GM23338 (cell line): ENCODE results near the gene PSD4. TPM values are rescaled to one million over a fixed set of nuclear protein-coding genes. Genes with fewer than 3 reads are reported as not detected.

ENCODE experiments used
- ATAC-seq: fragments of 200-7000 bp; cut with Tn5 transposase; 3 replicates; pipeline ENCODE4 v1.9.1; 2020
- DNase-seq: peaks from one replicate; pipeline ENCODE4 v3.0.0-alpha.2; 2015; ENCODE audit warnings: low spot score
- H2AFZ ChIP-seq: fragments of 200-600 bp; sonication (generic); 2 replicates; pipeline ENCODE4 v1.8.0; 2016; ENCODE audit warnings: antibody characterized with exemption, mild to moderate bottlenecking, moderate library complexity
- H3F3A ChIP-seq: fragments of 200-600 bp; sonication (generic); replicated peaks from 2 replicates; pipeline ENCODE4 v1.8.0; 2017; ENCODE audit warnings: antibody characterized with exemption, mixed run types, low read depth
- H3K27ac ChIP-seq: fragments of 200-600 bp; sonication (generic); 2 replicates; pipeline ENCODE4 v1.6.1; 2016; ENCODE audit warnings: low read depth
- H3K27me3 ChIP-seq: fragments of 200-600 bp; sonication (generic); 2 replicates; pipeline ENCODE4 v1.8.0; 2016; ENCODE audit warnings: mild to moderate bottlenecking, mixed run types, moderate library complexity; ENCODE audit not compliant: insufficient read depth
- H3K36me3 ChIP-seq: fragments of 200-600 bp; sonication (generic); 2 replicates; pipeline ENCODE4 v1.8.0; 2016; ENCODE audit warnings: mild to moderate bottlenecking; ENCODE audit not compliant: insufficient read depth
- H3K4me1 ChIP-seq: fragments of 200-600 bp; sonication (generic); 2 replicates; pipeline ENCODE4 v1.8.0; 2016; ENCODE audit warnings: mild to moderate bottlenecking, moderate library complexity; ENCODE audit not compliant: insufficient read depth
- H3K4me2 ChIP-seq: fragments of 200-600 bp; sonication (generic); 2 replicates; pipeline ENCODE4 v1.7.1; 2017; ENCODE audit warnings: mixed run types
- H3K4me3 ChIP-seq: fragments of 200-600 bp; sonication (generic); 2 replicates; pipeline ENCODE4 v1.6.1; 2016; ENCODE audit warnings: mixed run types
- H3K79me2 ChIP-seq: fragments of 200-600 bp; sonication (generic); replicated peaks from 2 replicates; pipeline ENCODE4 v1.8.0; 2017; ENCODE audit warnings: mild to moderate bottlenecking; ENCODE audit not compliant: insufficient read depth
- H3K9me2 ChIP-seq: fragments of 200-600 bp; sonication (generic); 2 replicates; pipeline ENCODE4 v1.8.0; 2017; ENCODE audit not compliant: insufficient read depth
- H4K20me1 ChIP-seq: fragments of 200-600 bp; sonication (generic); replicated peaks from 2 replicates; pipeline ENCODE4 v1.8.0; 2017; ENCODE audit warnings: mild to moderate bottlenecking; ENCODE audit not compliant: insufficient read depth
- H3K27ac Mint-ChIP-seq: 2 replicates; pipeline ENCODE4 v1.8.0; 2020; ENCODE audit warnings: inconsistent platforms, mild to moderate bottlenecking, moderate library complexity, mixed read lengths
- H3K27me3 Mint-ChIP-seq: 3 replicates; pipeline ENCODE4 v1.8.0; 2022; ENCODE audit warnings: low read depth, mild to moderate bottlenecking, moderate library complexity, mixed read lengths, inconsistent platforms; ENCODE audit not compliant: insufficient read depth, poor library complexity
- H3K36me3 Mint-ChIP-seq: 3 replicates; pipeline ENCODE4 v1.8.0; 2021; ENCODE audit warnings: low read depth, mild to moderate bottlenecking, inconsistent platforms, moderate library complexity, mixed read lengths
- H3K4me1 Mint-ChIP-seq: 3 replicates; pipeline ENCODE4 v1.8.0; 2020; ENCODE audit warnings: mild to moderate bottlenecking, inconsistent platforms, mixed read lengths
- H3K4me3 Mint-ChIP-seq: 3 replicates; pipeline ENCODE4 v1.8.0; 2021; ENCODE audit warnings: moderate library complexity, mild to moderate bottlenecking, inconsistent platforms, mixed read lengths
- H3K9me3 Mint-ChIP-seq: 3 replicates; pipeline ENCODE4 v1.8.0; 2020; ENCODE audit warnings: moderate library complexity, mild to moderate bottlenecking, inconsistent platforms, mixed read lengths
- CREB1 ChIP-seq: fragments of 250-450 bp; sonication (Bioruptor Pico); IDR thresholded peaks from 2 replicates; pipeline ENCODE4 v1.5.0; 2020; ENCODE audit warnings: low read depth, mild to moderate bottlenecking, moderate library complexity
- CTCF ChIP-seq, 2 experiments: fragments of 200-600 bp in 1 of 2; sonication (generic) in 1 of 2; conservative IDR thresholded peaks; 2 replicates each; pipeline versions ENCODE4 v1.5.1 to v1.6.1; 2016 to 2017; ENCODE audit warnings: antibody characterized with exemption in 2 of 2, low read depth in 2 of 2, mild to moderate bottlenecking in 2 of 2, moderate library complexity in 1 of 2
- ETS1 ChIP-seq: IDR thresholded peaks from 2 replicates; pipeline ENCODE4 v1.6.1; 2016; ENCODE audit warnings: antibody characterized with exemption
- EZH2 ChIP-seq: fragments of 200-600 bp; sonication (generic); IDR thresholded peaks from one replicate; pipeline ENCODE4 v1.8.0; 2017; ENCODE audit warnings: antibody characterized with exemption, mild to moderate bottlenecking, low read depth; ENCODE audit not compliant: unreplicated experiment
- EZH2phosphoT487 ChIP-seq: fragments of 200-600 bp; sonication (generic); IDR thresholded peaks from one replicate; pipeline ENCODE4 v1.8.1; 2018; ENCODE audit warnings: antibody characterized with exemption; ENCODE audit not compliant: unreplicated experiment
- JUNB ChIP-seq: IDR thresholded peaks from one replicate; pipeline ENCODE4 v1.6.1; 2016; ENCODE audit warnings: antibody characterized with exemption; ENCODE audit not compliant: unreplicated experiment
- NANOG ChIP-seq: IDR thresholded peaks from 2 replicates; pipeline ENCODE4 v1.6.1; 2016; ENCODE audit warnings: antibody characterized with exemption, borderline replicate concordance
- POLR2AphosphoS5 ChIP-seq: IDR thresholded peaks from 2 replicates; pipeline ENCODE4 v1.6.1; 2016; ENCODE audit warnings: antibody characterized with exemption, low read depth
- STAT1 ChIP-seq: IDR thresholded peaks from one replicate; pipeline ENCODE4 v1.6.1; 2016; ENCODE audit warnings: antibody characterized with exemption; ENCODE audit not compliant: unreplicated experiment
- ZNF114 ChIP-seq: fragments of 250-450 bp; sonication (Bioruptor Pico); IDR thresholded peaks from 2 replicates; pipeline ENCODE4 v1.5.0; 2020; ENCODE audit warnings: mild to moderate bottlenecking, moderate library complexity
- ZNF331 ChIP-seq: fragments of 250-450 bp; sonication (Bioruptor Pico); IDR thresholded peaks from 2 replicates; pipeline ENCODE4 v1.5.0; 2020; ENCODE audit warnings: low read depth, mild to moderate bottlenecking, moderate library complexity
- polyA plus RNA-seq: library from polyadenylated mRNA; unstranded; fragments of >200 nt; fragmentation: Nextera tagmentation; extraction: Ambion mirVana; gene quantifications from 2 replicates; pipeline ENCODE4 v1.2.1, GENCODE V29; 2016
- total RNA-seq: library from RNA; depleted of rRNA; stranded (reverse); fragments of >200 nt; shearing (Covaris generic); gene quantifications from 2 replicates; pipeline ENCODE4 v1.2.3, GENCODE V29; 2014
- TF ChIP-seq, protein P1 (sequence below): IDR thresholded peaks from one replicate; pipeline ENCODE4 v1.6.1; 2018; ENCODE audit warnings: antibody characterized with exemption; ENCODE audit not compliant: unreplicated experiment
- TF ChIP-seq, protein P2 (sequence below): fragments of 250-450 bp; sonication (Bioruptor Pico); IDR thresholded peaks from 2 replicates; pipeline ENCODE4 v1.5.0; 2020; ENCODE audit warnings: mild to moderate bottlenecking, moderate library complexity

PSD4 gene
- total and polyA plus RNA-seq, 2 experiments from 2014 or later = 0.06 to 0.66 TPM

DNA sequence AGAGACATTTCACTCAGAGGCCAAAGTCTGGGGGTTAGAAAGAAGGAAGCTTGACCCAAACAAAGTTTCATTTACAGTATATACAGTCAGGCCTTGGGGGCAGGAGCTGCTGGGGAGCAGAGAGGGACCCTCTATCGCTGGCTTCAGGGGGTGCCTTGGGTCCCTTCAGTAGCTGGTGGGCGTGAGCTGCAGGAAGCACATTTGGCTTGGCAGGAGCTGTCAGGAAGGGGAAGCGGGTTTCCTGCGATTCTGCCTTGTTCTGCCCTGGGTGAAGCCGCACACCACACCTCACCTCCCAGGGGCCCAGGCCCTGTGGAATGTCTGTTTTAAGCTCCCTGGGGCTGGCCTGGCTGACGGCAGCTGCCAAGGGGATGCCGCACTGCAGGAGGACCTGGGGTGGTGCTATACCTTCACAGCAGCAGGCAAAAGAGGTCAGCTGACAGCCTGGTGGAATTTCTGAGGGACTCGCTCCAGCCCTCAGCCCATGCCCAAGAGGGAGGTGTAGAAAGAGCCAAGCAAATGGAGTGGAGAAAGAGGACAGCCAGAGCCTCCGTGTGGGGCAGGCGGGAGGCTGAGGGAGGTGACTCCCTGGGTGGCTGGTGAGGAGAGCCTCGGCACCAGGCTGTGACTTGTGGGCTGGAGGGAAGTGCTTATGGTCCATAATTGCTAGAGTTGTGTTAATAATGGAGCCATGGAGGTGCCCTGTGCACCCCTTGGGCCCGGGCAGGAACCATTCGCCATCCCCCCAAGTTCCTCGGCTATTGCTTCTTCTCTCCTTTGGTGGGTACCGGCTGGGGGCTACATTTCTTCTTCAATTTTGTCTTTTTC lies 43.9 kb downstream of the PSD4 start:
- no peaks in the 10 kb centered on the region for H4K20me1 ChIP-seq
- ATAC-seq = peak; percentile 80
- H3K9me2 ChIP-seq = no peaks in the 10 kb centered on the region
- H2AFZ ChIP-seq = 0 out of 2 replicates have a peak overlapping the region, but pooled peaks have one; percentile 7
- no peak overlapping the region for H3K4me2 ChIP-seq
- H3K36me3 Mint-ChIP-seq = no peaks in the 10 kb centered on the region; the same call in 2 of the 3 replicates
- no peak overlapping the region for H3K4me3 Mint-ChIP-seq
- no peaks in the 10 kb centered on the region for H3K79me2 ChIP-seq
- peaks cover 27% of the 10 kb centered on the region for H3K4me1 Mint-ChIP-seq
- H3K27me3 Mint-ChIP-seq = peaks cover 13% of the 10 kb centered on the region
- H3K27ac ChIP-seq = no peak overlapping the region
- no peaks in the 10 kb centered on the region for H3K27me3 ChIP-seq
- H3K4me3 ChIP-seq = no peak overlapping the region
- H3K36me3 ChIP-seq = no peaks in the 10 kb centered on the region
- no peaks in the 10 kb centered on the region for H3K4me1 ChIP-seq
- TF ChIP-seq, protein P1, sequence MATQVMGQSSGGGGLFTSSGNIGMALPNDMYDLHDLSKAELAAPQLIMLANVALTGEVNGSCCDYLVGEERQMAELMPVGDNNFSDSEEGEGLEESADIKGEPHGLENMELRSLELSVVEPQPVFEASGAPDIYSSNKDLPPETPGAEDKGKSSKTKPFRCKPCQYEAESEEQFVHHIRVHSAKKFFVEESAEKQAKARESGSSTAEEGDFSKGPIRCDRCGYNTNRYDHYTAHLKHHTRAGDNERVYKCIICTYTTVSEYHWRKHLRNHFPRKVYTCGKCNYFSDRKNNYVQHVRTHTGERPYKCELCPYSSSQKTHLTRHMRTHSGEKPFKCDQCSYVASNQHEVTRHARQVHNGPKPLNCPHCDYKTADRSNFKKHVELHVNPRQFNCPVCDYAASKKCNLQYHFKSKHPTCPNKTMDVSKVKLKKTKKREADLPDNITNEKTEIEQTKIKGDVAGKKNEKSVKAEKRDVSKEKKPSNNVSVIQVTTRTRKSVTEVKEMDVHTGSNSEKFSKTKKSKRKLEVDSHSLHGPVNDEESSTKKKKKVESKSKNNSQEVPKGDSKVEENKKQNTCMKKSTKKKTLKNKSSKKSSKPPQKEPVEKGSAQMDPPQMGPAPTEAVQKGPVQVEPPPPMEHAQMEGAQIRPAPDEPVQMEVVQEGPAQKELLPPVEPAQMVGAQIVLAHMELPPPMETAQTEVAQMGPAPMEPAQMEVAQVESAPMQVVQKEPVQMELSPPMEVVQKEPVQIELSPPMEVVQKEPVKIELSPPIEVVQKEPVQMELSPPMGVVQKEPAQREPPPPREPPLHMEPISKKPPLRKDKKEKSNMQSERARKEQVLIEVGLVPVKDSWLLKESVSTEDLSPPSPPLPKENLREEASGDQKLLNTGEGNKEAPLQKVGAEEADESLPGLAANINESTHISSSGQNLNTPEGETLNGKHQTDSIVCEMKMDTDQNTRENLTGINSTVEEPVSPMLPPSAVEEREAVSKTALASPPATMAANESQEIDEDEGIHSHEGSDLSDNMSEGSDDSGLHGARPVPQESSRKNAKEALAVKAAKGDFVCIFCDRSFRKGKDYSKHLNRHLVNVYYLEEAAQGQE = no peak
- TF ChIP-seq EZH2 (no peak), ZNF114 (CRISPR knock-in tag) (no peak), ETS1 (no peak), CTCF (conservative IDR thresholded peaks at IDR 0.05; ENCODE audit: low read depth in 2 of 2) (no peak), STAT1 (no peak), ZNF331 (CRISPR knock-in tag) (no peak), CREB1 (CRISPR knock-in tag) (no peak), EZH2phosphoT487 (no peak), NANOG (no peak), JUNB (no peak), POLR2AphosphoS5 (no peak)
- TF ChIP-seq, protein P2, sequence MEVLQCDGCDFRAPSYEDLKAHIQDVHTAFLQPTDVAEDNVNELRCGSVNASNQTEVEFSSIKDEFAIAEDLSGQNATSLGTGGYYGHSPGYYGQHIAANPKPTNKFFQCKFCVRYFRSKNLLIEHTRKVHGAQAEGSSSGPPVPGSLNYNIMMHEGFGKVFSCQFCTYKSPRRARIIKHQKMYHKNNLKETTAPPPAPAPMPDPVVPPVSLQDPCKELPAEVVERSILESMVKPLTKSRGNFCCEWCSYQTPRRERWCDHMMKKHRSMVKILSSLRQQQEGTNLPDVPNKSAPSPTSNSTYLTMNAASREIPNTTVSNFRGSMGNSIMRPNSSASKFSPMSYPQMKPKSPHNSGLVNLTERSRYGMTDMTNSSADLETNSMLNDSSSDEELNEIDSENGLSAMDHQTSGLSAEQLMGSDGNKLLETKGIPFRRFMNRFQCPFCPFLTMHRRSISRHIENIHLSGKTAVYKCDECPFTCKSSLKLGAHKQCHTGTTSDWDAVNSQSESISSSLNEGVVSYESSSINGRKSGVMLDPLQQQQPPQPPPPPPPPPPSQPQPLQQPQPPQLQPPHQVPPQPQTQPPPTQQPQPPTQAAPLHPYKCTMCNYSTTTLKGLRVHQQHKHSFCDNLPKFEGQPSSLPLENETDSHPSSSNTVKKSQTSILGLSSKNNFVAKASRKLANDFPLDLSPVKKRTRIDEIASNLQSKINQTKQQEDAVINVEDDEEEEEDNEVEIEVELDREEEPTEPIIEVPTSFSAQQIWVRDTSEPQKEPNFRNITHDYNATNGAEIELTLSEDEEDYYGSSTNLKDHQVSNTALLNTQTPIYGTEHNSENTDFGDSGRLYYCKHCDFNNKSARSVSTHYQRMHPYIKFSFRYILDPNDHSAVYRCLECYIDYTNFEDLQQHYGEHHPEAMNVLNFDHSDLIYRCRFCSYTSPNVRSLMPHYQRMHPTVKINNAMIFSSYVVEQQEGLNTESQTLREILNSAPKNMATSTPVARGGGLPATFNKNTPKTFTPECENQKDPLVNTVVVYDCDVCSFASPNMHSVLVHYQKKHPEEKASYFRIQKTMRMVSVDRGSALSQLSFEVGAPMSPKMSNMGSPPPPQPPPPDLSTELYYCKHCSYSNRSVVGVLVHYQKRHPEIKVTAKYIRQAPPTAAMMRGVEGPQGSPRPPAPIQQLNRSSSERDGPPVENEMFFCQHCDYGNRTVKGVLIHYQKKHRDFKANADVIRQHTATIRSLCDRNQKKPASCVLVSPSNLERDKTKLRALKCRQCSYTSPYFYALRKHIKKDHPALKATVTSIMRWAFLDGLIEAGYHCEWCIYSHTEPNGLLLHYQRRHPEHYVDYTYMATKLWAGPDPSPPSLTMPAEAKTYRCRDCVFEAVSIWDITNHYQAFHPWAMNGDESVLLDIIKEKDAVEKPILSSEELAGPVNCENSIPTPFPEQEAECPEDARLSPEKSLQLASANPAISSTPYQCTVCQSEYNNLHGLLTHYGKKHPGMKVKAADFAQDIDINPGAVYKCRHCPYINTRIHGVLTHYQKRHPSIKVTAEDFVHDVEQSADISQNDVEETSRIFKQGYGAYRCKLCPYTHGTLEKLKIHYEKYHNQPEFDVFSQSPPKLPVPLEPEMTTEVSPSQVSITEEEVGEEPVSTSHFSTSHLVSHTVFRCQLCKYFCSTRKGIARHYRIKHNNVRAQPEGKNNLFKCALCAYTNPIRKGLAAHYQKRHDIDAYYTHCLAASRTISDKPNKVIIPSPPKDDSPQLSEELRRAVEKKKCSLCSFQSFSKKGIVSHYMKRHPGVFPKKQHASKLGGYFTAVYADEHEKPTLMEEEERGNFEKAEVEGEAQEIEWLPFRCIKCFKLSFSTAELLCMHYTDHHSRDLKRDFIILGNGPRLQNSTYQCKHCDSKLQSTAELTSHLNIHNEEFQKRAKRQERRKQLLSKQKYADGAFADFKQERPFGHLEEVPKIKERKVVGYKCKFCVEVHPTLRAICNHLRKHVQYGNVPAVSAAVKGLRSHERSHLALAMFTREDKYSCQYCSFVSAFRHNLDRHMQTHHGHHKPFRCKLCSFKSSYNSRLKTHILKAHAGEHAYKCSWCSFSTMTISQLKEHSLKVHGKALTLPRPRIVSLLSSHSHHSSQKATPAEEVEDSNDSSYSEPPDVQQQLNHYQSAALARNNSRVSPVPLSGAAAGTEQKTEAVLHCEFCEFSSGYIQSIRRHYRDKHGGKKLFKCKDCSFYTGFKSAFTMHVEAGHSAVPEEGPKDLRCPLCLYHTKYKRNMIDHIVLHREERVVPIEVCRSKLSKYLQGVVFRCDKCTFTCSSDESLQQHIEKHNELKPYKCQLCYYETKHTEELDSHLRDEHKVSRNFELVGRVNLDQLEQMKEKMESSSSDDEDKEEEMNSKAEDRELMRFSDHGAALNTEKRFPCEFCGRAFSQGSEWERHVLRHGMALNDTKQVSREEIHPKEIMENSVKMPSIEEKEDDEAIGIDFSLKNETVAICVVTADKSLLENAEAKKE = no peak
- H3F3A ChIP-seq = no peaks in the 10 kb centered on the region
- no peak for DNase-seq
- no peaks in the 10 kb centered on the region for H3K9me3 Mint-ChIP-seq
- no peak overlapping the region for H3K27ac Mint-ChIP-seq
